ENCODE results near the gene ACAA1.

Gene ACAA1

DNA sequence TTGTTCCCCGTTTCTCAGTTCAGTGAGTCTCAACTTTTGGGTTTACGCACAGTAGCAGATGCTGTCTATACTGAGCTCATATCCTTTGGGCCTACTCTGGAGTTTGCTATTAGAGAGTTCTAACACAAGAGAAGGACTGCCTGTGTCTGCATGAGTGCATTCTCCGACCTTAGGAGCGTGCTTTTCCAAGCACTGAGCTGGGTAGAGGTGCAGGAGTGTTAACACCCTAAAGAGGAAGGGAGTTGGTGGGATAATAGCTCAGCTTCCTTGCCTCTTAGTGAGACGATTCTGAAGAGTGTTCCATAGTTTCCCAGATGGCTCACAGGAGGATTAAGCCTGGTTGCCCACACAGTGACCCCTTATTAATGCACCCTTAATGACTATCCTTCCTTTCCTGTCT is 21.5 kb upstream of the ACAA1 start:
- DNase-seq (ENCODE audit: low spot score), result no peak
- TF ChIP-seq, protein P1, sequence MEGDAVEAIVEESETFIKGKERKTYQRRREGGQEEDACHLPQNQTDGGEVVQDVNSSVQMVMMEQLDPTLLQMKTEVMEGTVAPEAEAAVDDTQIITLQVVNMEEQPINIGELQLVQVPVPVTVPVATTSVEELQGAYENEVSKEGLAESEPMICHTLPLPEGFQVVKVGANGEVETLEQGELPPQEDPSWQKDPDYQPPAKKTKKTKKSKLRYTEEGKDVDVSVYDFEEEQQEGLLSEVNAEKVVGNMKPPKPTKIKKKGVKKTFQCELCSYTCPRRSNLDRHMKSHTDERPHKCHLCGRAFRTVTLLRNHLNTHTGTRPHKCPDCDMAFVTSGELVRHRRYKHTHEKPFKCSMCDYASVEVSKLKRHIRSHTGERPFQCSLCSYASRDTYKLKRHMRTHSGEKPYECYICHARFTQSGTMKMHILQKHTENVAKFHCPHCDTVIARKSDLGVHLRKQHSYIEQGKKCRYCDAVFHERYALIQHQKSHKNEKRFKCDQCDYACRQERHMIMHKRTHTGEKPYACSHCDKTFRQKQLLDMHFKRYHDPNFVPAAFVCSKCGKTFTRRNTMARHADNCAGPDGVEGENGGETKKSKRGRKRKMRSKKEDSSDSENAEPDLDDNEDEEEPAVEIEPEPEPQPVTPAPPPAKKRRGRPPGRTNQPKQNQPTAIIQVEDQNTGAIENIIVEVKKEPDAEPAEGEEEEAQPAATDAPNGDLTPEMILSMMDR (IDR thresholded peaks at IDR 0.05; ENCODE audit: extremely low read depth, missing control alignments), result no peak

DNA sequence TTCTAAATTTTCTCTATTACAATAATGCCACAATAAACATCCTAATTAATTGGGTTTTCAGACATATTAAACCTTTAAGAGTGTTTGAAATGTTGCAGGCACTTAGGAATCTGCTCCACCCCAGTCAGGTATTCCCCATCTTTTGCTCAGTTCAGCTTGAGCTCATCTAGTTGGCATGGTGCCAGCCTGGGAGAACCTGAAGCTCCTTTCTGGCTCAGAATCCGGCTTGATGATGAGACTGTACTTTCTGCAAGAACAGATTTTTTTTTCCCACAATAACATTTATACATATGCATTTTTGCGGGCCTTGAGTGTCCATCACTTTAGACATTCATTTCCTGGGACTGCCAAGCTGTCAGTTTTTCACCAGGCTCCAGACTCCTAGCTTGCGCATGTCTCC is 20.7 kb upstream of the ACAA1 start:
- TF ChIP-seq, protein P1 (IDR thresholded peaks at IDR 0.05; ENCODE audit: extremely low read depth, missing control alignments), result no peak
- DNase-seq (ENCODE audit: low spot score), result no peak

DNA sequence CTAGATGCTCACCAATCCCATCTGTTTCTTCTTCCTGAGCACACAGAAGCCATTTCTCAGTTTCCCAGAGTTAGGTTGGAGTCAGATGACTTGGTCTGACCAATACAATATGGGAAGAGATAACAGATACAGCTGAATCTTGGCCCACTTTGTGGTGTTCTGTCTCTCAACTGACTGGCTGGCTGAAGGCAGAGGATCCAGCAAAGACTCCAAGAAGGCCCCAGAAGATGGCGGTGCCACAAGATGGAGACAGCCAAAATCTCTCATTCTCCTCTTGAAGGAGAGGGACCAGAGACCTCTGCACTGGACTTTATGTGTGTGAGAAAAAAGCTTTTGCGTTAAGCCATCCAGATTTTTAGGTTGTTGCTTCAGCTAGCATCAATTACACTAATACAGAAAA is 20.2 kb upstream of the ACAA1 start:
- DNase-seq (ENCODE audit: low spot score), result no peak
- TF ChIP-seq, protein P1 (IDR thresholded peaks at IDR 0.05; ENCODE audit: extremely low read depth, missing control alignments), result no peak

DNA sequence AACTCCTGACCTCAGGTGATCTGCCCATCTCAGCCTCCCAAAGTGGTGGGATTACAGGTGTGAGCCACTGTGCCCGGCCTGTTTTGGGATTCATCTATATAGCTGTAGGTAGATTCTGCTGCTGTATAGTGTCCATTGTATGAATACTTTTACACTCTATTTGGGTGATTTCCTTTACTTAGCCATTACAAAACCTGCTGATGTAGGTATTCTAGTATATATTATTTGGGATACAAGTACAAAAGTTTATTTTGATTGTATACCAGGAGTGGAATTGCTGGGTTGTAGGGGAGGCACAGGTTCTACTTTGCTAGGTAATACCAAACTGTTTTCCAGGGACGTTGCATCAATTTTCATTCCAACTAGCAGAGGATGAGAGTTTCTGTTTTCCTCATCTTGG is 18.9 kb upstream of the ACAA1 start:
- TF ChIP-seq, protein P1 (IDR thresholded peaks at IDR 0.05; ENCODE audit: extremely low read depth, missing control alignments), result no peak
- DNase-seq (ENCODE audit: low spot score), result no peak

DNA sequence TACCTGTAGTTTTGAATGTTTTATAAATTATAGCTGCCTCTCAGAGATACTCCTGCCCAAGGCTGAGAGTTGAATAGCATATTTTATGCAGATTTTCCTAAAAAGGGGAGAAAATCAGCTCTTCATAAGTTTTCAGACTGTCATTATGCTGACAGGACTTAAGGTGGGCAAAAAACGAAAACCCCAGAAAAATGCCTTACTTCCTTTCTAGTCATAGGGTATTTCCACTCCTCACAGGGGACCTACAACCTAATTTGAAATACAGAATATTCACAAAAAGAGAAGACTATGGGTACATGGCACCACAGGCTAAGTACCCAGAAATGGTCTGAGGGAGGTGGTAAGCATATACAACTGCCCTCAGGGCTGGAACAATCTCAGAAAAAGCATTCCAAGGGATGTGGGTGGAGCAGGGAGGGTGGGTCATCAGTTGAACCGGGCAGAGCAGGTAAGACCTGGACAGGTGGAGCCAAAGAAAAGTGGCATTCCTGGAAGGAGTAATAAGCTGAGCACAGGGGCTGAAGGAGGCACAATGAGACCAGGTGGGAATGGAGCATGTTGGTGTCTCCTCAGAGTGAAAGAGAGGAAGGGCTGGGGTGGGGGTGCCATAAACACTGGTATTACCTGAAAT is 17.8 kb upstream of the ACAA1 start:
- TF ChIP-seq, protein P1 (IDR thresholded peaks at IDR 0.05; ENCODE audit: extremely low read depth, missing control alignments), result no peak
- no peak for DNase-seq (ENCODE audit: low spot score)

DNA sequence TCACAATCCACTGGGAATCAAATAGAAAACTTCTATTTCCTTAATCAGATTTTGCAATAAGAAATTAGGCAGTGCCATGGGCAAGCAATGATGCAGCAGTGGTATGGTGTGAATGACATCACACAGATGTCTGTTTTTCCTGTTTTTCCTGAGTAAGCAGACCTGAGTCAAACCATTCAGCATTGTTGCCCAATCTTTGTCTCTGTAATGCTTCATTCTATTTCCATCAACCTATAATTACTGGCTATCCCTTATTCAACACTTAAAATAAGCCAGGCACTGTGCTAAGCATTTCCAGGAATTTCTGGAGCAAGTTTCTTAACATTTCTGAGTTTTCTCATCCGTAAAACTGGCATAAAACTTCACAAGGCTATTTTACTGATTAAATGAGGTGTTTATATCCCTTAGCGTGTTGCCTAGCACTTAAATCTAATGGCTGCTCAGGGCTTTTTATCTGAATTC is 17.1 kb upstream of the ACAA1 start:
- no peak for DNase-seq (ENCODE audit: low spot score)
- TF ChIP-seq, protein P1 (IDR thresholded peaks at IDR 0.05; ENCODE audit: extremely low read depth, missing control alignments), result no peak

DNA sequence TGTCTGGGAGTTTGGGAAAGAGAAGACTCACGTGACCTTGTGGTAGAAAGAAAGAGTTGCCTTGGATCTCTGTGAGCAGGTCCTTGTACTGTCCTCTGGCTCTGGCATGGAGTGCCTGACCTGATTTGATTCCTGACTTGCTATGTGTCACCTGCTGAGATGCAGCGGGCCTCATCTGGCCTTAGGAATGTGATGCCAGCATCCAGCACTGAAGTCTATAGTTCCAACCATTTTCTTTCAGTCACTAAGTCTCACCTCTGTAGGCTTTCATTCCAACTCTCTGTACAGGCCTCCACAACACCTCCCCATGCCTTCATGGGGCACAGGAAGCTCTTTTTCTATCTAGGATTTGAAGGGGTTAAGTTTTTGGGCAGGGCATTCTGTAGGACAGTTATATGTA is 16.3 kb upstream of the ACAA1 start:
- no peak for DNase-seq (ENCODE audit: low spot score)
- TF ChIP-seq, protein P1 (IDR thresholded peaks at IDR 0.05; ENCODE audit: extremely low read depth, missing control alignments), result no peak

Measured in GM20000 (cell line).